Body of pancreas (tissue), 4 donors: ENCODE results near the gene OR51I1.

Source experiments
- POLR2A ChIP-seq, 3 donors: fragments of 450-650 bp; IDR thresholded peaks; one replicate each; pipeline ENCODE4 v1.6.1; 2016; ENCODE audit warnings: antibody characterized with exemption in 3 of 3, mild to moderate bottlenecking in 2 of 3
- TF ChIP-seq, protein P1 (sequence below), 7 experiments: fragments of 450-650 bp in 4 of 7; fragments of 200-600 bp in 3 of 7; sonication (generic) in 3 of 7; IDR thresholded peaks; one replicate each; pipeline ENCODE4 v1.5.1; 2016 to 2019; ENCODE audit warnings: antibody characterized with exemption in 7 of 7

DNA sequence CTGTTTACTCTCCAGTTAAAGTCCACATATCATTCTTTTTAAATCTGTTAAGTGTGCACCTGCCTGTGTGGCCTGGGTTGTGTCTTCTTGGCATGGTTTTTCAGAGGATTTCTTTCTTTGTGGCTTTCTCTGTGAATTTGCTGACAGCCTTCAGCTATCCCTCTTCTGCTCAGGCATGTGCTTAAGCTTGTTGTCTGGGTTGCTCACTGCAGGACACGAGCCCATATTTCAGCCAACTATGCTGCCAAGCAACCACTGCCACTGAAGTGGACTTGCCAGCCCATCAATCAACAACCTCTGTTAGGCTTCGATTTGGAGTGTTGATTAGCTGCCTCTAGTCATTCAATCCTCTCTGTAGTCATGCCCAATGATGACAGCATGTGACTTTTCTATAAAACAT is 26.2 kb upstream of the OR51I1 start:
- TF ChIP-seq POLR2A (IDR thresholded peaks at IDR 0.05): no peak
- TF ChIP-seq, protein P1, sequence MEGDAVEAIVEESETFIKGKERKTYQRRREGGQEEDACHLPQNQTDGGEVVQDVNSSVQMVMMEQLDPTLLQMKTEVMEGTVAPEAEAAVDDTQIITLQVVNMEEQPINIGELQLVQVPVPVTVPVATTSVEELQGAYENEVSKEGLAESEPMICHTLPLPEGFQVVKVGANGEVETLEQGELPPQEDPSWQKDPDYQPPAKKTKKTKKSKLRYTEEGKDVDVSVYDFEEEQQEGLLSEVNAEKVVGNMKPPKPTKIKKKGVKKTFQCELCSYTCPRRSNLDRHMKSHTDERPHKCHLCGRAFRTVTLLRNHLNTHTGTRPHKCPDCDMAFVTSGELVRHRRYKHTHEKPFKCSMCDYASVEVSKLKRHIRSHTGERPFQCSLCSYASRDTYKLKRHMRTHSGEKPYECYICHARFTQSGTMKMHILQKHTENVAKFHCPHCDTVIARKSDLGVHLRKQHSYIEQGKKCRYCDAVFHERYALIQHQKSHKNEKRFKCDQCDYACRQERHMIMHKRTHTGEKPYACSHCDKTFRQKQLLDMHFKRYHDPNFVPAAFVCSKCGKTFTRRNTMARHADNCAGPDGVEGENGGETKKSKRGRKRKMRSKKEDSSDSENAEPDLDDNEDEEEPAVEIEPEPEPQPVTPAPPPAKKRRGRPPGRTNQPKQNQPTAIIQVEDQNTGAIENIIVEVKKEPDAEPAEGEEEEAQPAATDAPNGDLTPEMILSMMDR (IDR thresholded peaks at IDR 0.05): no peak
